Measurements from ENCODE around the gene NPIPA8.
"Not testable (repeated sequence)": the region's sequence is repeated elsewhere in the genome, so short reads cannot be mapped to it uniquely, and the experiment has no call there.

GRCh38 chr16:18280319-18280718 lies 56.2 kb downstream of the NPIPA8 start:
- TF ChIP-seq EZH2 (IDR thresholded peaks at IDR 0.05; ENCODE audit: borderline replicate concordance, low read length); CTCF (conservative IDR thresholded peaks at IDR 0.05 in 1 of 2, IDR thresholded peaks at IDR 0.05 in 1 of 2; ENCODE audit: extremely low read depth in 1 of 2, insufficient read depth in 1 of 2, low read depth in 1 of 2, low read length in 2 of 2): not testable (repeated sequence)

Data from mammary epithelial cell (primary cell).